OCI-LY7 (cell line): ENCODE data around the gene TANGO2. TPM values are rescaled to one million over a fixed set of nuclear protein-coding genes. Genes with fewer than 3 reads are reported as not detected.

Experiments used
- BruUV-seq: library from RNA; stranded (reverse); fragments of 400-500 nt; replicated peaks from 2 replicates; lab custom pipeline; 2021; lab: Mats Ljungman, UMichigan
- CTCF ChIA-PET: fragments of 300-600 bp; sonication (Branson Sonifier 250); formaldehyde crosslinking; loops from one replicate; lab custom pipeline; 2022; ENCODE audit warnings: antibody characterized with exemption; ENCODE audit not compliant: unreplicated experiment; lab: Charles Lee
- POLR2A ChIA-PET: fragments of 300-600 bp; sonication (Branson Sonifier 250); formaldehyde crosslinking; loops from one replicate; lab custom pipeline; 2022; ENCODE audit warnings: antibody characterized with exemption; lab: Charles Lee
- DNase-seq: peaks from one replicate; pipeline ENCODE4 v3.0.0-alpha.2; 2015; ENCODE audit warnings: low spot score
- H2AFZ ChIP-seq: fragments of 200-600 bp; sonication (generic), shearing (Covaris generic); 2 replicates; pipeline ENCODE4 v1.6.1; 2014; ENCODE audit warnings: mild to moderate bottlenecking, antibody characterized with exemption, low read length, moderate library complexity
- H3K27ac ChIP-seq: fragments of 200-600 bp; sonication (generic); 2 replicates; pipeline ENCODE4 v1.5.1; 2014; ENCODE audit warnings: mixed run types, low read depth, mild to moderate bottlenecking, moderate library complexity, low read length, inconsistent platforms; ENCODE audit not compliant: poor library complexity, severe bottlenecking
- H3K36me3 ChIP-seq: fragments of 200-600 bp; sonication (generic); 2 replicates; pipeline ENCODE4 v1.6.1; 2014; ENCODE audit warnings: mild to moderate bottlenecking, antibody characterized with exemption, low read length, moderate library complexity, mixed read lengths; ENCODE audit not compliant: insufficient read depth
- H3K4me1 ChIP-seq: fragments of 200-600 bp; sonication (generic); 2 replicates; pipeline ENCODE4 v1.5.1; 2014; ENCODE audit warnings: mild to moderate bottlenecking, low read length; ENCODE audit not compliant: insufficient read depth, poor library complexity, severe bottlenecking
- H3K4me2 ChIP-seq: fragments of 200-600 bp; sonication (generic); 2 replicates; pipeline ENCODE4 v1.6.1; 2014; ENCODE audit warnings: mild to moderate bottlenecking, low read length
- H3K4me3 ChIP-seq: fragments of 200-600 bp; sonication (generic); 2 replicates; pipeline ENCODE4 v1.5.1; 2014; ENCODE audit warnings: mild to moderate bottlenecking, low read depth, low read length; ENCODE audit not compliant: poor library complexity, severe bottlenecking
- H3K79me2 ChIP-seq: fragments of 200-600 bp; sonication (generic); 2 replicates; pipeline ENCODE4 v1.6.1; 2016; ENCODE audit warnings: low read depth, mild to moderate bottlenecking, low read length, moderate library complexity, mixed read lengths; ENCODE audit not compliant: insufficient read depth
- H3K9me2 ChIP-seq: fragments of 200-600 bp; sonication (generic); 2 replicates; pipeline ENCODE4 v1.6.1; 2016; ENCODE audit warnings: mild to moderate bottlenecking, low read length, mixed read lengths; ENCODE audit not compliant: insufficient read depth
- H3K9me3 ChIP-seq: fragments of 200-600 bp; sonication (generic); 2 replicates; pipeline ENCODE4 v1.6.1; 2014; ENCODE audit warnings: mild to moderate bottlenecking, mixed run types, low read length, mixed read lengths
- H4K20me1 ChIP-seq: fragments of 200-600 bp; sonication (generic); 2 replicates; pipeline ENCODE4 v1.6.1; 2014; ENCODE audit warnings: mild to moderate bottlenecking, antibody characterized with exemption, low read length, moderate library complexity, mixed read lengths; ENCODE audit not compliant: insufficient read depth
- EZH2phosphoT487 ChIP-seq: fragments of 200-600 bp; sonication (generic); IDR thresholded peaks from 2 replicates; pipeline ENCODE4 v1.6.1; 2018; ENCODE audit warnings: low read depth, borderline replicate concordance, mild to moderate bottlenecking, mixed run types, antibody characterized with exemption, low read length, moderate library complexity, mixed read lengths
- intact Hi-C: fragments of 100-400 bp; cut with micrococcal nuclease; formaldehyde crosslinking; loops from one replicate; pipeline ENCODE4 v1.10.0; 2022; ENCODE audit not compliant: unreplicated experiment
- total RNA-seq, 2 experiments: library from RNA; depleted of rRNA in 1 of 2; stranded (reverse); fragments of >200 nt in 1 of 2; shearing (Covaris generic) in 1 of 2; gene quantifications; 2 replicates each; pipeline ENCODE4 v1.2.3, GENCODE V29; 2014 to 2022
- TF ChIP-seq, protein P1 (sequence below): fragments of 200-600 bp; sonication (generic); conservative IDR thresholded peaks from 2 replicates; pipeline ENCODE4 v1.5.1; 2014; ENCODE audit warnings: mild to moderate bottlenecking, antibody characterized with exemption, low read length, moderate library complexity, mixed read lengths

TANGO2 gene
- total RNA-seq, 2 experiments from 2014 or later = 18.3 to 23.3 TPM

DNA sequence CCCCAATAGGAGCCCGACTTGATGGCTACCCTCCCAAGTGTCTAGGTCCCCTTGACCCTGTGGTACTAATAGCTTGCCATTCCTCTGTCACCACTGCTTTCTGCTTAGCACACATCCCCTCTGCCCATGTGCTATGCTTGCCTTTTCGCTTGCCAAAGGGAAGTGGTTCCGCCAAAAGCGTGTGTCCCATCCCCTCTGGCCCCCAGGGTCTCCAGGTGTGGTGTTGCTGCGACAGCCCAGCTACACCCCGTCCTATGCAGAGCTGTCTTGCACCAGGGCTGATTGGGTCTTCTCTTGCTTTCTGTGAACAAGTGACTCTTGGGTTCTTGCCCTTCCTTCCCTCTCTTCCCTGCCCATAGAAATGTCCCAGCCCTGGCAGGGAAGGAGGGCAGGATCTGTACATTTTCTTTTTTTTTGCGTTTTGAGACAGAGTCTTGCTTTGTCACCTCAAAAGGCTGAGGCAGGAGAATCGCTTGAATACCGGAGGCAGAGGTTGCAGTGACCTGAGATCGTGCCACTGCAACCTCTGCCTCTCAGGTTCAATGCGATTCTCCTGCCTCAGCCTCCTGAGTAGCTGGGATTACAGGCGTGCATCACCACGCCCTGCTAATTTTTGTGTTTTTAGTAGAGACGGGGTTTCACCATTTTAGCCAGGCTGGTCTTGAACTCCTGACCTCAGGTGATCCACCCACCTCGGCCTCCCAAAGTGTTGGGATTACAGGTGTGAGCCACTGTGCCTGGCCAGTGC lies 3.9 kb downstream of the TANGO2 start:
- H4K20me1 ChIP-seq = no peaks in the 10 kb centered on the region
- ChIA-PET CTCF (no interaction called here), POLR2A (no interaction called here)
- H3K4me3 ChIP-seq = no peak overlapping the region
- no peak overlapping the region for H3K27ac ChIP-seq
- no peaks in the 10 kb centered on the region for H3K9me2 ChIP-seq
- no peak overlapping the region for H2AFZ ChIP-seq
- TF ChIP-seq, protein P1, sequence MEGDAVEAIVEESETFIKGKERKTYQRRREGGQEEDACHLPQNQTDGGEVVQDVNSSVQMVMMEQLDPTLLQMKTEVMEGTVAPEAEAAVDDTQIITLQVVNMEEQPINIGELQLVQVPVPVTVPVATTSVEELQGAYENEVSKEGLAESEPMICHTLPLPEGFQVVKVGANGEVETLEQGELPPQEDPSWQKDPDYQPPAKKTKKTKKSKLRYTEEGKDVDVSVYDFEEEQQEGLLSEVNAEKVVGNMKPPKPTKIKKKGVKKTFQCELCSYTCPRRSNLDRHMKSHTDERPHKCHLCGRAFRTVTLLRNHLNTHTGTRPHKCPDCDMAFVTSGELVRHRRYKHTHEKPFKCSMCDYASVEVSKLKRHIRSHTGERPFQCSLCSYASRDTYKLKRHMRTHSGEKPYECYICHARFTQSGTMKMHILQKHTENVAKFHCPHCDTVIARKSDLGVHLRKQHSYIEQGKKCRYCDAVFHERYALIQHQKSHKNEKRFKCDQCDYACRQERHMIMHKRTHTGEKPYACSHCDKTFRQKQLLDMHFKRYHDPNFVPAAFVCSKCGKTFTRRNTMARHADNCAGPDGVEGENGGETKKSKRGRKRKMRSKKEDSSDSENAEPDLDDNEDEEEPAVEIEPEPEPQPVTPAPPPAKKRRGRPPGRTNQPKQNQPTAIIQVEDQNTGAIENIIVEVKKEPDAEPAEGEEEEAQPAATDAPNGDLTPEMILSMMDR = no peak
- TF ChIP-seq EZH2phosphoT487 = no peak
- H3K4me2 ChIP-seq = no peak overlapping the region
- no peaks in the 10 kb centered on the region for H3K79me2 ChIP-seq
- DNase-seq = no peak
- peaks cover 20% of the 10 kb centered on the region for H3K4me1 ChIP-seq
- no TSS peak for BruUV-seq
- H3K9me3 ChIP-seq = no peaks in the 10 kb centered on the region
- intact Hi-C loops = no loop called here
- H3K36me3 ChIP-seq = no peaks in the 10 kb centered on the region

DNA sequence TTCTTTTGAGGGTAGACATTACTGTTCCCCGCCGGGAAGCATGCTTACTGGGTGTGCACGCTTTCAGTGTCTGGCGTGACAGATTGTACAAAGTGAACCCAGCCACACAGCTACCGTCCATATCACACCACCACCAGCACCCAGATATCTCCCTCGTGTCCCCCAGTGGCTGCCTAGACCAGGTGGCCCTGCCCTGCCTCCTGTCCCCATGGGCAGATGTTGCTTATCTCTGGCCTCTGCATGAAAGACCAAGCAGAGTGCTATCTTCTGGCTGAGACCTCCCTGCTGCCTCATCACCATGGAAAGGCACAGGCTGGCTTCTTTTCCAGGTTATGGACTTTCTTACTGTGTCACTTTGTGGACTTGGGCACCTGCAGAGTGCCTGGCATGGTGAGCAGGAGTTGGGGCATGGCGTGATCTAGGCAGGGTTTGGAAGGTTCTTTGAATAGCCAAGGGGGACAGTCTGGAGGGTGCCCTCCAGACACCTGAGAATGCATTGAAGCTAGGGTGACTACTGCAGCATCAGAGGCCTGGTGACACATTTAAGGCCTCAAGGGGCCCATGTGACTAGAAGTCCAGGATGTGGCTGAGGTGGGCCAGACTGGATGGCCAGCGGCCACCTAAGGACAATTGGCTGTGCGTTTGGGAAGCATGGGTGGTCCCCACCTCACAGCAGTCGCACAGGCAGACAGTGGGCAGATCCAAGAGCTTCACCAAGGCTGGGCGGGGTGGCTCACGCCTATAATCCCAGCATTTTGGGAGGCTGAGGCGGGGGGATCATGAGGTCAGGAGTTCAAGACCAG lies 4.7 kb downstream of the TANGO2 start:
- POLR2A ChIA-PET = no interaction called here
- DNase-seq = no peak
- H3K4me1 ChIP-seq = peaks cover 13% of the 10 kb centered on the region
- no peaks in the 10 kb centered on the region for H3K79me2 ChIP-seq
- no peaks in the 10 kb centered on the region for H3K9me2 ChIP-seq
- H3K36me3 ChIP-seq = no peaks in the 10 kb centered on the region
- CTCF ChIA-PET = no interaction called here
- TF ChIP-seq, protein P1 = no peak
- TF ChIP-seq EZH2phosphoT487 = no peak
- H3K4me3 ChIP-seq = no peak overlapping the region
- no peak overlapping the region for H3K27ac ChIP-seq
- BruUV-seq = no TSS peak
- H2AFZ ChIP-seq = no peak overlapping the region
- H3K4me2 ChIP-seq = no peak overlapping the region
- no peaks in the 10 kb centered on the region for H4K20me1 ChIP-seq
- no peaks in the 10 kb centered on the region for H3K9me3 ChIP-seq
- intact Hi-C loops = no loop called here
